ENCODE data around the gene FADS6.
"Not testable (repeated sequence)": the region's sequence is repeated elsewhere in the genome, so short reads cannot be mapped to it uniquely, and the experiment has no call there.

FADS6 gene

DNA sequence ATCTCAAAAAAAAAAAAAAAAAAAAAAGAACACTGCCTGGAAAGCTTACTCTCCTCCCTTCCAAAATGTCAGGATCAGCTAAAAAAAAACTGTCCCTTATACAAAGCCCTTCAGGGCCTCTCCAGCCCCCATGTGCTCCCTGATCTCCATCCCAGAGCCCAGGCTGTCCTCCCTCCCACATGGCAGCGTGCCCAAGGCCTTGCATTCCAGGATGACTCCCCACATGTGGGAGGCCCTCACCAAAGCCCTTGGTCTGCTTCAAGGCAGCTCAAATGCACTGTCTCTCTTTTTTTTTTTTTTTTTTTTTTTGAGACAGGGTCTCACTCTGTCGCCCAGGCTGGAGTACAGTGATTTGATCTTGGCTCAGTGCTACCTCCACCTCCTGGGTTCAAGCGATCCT, 22.9 kb downstream of the FADS6 start:
- Histone ChIP-seq H3K36me3 (ENCODE audit: insufficient read depth, low read length) (no peaks in the 10 kb centered on the region), H3K4me2 (ENCODE audit: low read depth, low read length, poor library complexity, severe bottlenecking) (no peak overlapping the region), H3F3A (ENCODE audit: low read depth) (no peaks in the 10 kb centered on the region), H2AFZ (ENCODE audit: low read length) (no peak overlapping the region), H3K4me1 (ENCODE audit: insufficient read depth, low read length, poor library complexity, severe bottlenecking) (peaks cover 20% of the 10 kb centered on the region), H3K27me3 (ENCODE audit: insufficient read depth, low read length, poor library complexity, severe bottlenecking) (no peaks in the 10 kb centered on the region), H3K4me3 (ENCODE audit: low read length, poor library complexity, severe bottlenecking) (no peak overlapping the region), H3K9ac (ENCODE audit: low read depth, low read length, poor library complexity, severe bottlenecking) (no peak overlapping the region), H3K9me3 (ENCODE audit: insufficient read depth, low read depth, low read length) (no peaks in the 10 kb centered on the region), H3K9me2 (replicated peaks; ENCODE audit: low read depth, low read length) (no peaks in the 10 kb centered on the region), H4K20me1 (ENCODE audit: insufficient read depth, low read length, poor library complexity, severe bottlenecking) (no peaks in the 10 kb centered on the region), H3K79me2 (ENCODE audit: insufficient read depth, low read length) (peaks cover 9% of the 10 kb centered on the region; the same call in 1 of the 2 replicates)
- no peak for TF ChIP-seq EZH2phosphoT487 (IDR thresholded peaks at IDR 0.05; ENCODE audit: borderline replicate concordance)
- TF ChIP-seq, protein P1, sequence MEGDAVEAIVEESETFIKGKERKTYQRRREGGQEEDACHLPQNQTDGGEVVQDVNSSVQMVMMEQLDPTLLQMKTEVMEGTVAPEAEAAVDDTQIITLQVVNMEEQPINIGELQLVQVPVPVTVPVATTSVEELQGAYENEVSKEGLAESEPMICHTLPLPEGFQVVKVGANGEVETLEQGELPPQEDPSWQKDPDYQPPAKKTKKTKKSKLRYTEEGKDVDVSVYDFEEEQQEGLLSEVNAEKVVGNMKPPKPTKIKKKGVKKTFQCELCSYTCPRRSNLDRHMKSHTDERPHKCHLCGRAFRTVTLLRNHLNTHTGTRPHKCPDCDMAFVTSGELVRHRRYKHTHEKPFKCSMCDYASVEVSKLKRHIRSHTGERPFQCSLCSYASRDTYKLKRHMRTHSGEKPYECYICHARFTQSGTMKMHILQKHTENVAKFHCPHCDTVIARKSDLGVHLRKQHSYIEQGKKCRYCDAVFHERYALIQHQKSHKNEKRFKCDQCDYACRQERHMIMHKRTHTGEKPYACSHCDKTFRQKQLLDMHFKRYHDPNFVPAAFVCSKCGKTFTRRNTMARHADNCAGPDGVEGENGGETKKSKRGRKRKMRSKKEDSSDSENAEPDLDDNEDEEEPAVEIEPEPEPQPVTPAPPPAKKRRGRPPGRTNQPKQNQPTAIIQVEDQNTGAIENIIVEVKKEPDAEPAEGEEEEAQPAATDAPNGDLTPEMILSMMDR (conservative IDR thresholded peaks at IDR 0.05; ENCODE audit: low read length), result no peak

DNA sequence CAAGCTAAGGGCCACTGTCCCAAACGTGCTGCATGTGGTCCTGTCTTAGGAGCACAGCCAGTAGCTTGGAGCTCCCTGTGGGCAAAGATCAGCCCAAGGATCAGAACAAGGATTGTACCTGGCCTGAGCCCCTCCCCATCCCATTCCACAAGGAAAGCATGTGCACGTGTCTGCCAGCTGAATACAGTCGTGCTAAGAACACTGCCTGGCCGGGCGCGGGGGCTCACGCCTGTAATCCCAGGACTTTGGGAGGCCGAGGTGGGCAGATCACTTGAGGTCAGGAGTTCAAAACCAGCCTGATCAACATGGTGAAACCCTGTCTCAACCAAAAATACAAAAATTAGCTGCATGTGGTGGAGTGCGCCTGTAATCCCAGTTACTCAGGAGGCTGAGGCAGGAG, 23.4 kb downstream of the FADS6 start:
- not testable (repeated sequence) for H3K9me3 ChIP-seq (ENCODE audit: insufficient read depth, low read depth, low read length); H3K79me2 ChIP-seq (ENCODE audit: insufficient read depth, low read length); H4K20me1 ChIP-seq (ENCODE audit: insufficient read depth, low read length, poor library complexity, severe bottlenecking); H3K27me3 ChIP-seq (ENCODE audit: insufficient read depth, low read length, poor library complexity, severe bottlenecking); H2AFZ ChIP-seq (ENCODE audit: low read length); H3F3A ChIP-seq (ENCODE audit: low read depth); H3K36me3 ChIP-seq (ENCODE audit: insufficient read depth, low read length); H3K9ac ChIP-seq (ENCODE audit: low read depth, low read length, poor library complexity, severe bottlenecking); H3K4me3 ChIP-seq (ENCODE audit: low read length, poor library complexity, severe bottlenecking); H3K9me2 ChIP-seq (replicated peaks; ENCODE audit: low read depth, low read length); H3K4me2 ChIP-seq (ENCODE audit: low read depth, low read length, poor library complexity, severe bottlenecking)
- peaks cover 20% of the 10 kb centered on the region for H3K4me1 ChIP-seq (ENCODE audit: insufficient read depth, low read length, poor library complexity, severe bottlenecking)

DNA sequence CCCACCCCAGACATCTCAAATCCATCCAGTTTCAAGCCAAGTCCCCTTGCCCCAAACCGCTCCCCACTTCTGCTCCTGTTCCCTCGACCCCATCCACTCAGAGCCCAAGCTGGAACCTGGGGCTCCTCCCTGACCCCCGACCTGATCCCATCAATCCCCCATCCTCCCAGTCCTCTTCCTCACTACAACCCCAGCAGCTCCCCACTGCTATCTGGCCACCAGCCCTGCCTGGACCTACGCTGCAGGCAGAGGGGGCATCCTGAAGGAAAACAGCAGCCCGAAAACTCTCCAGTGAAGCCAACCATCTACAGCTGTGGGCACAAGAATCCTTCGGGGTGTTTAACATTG, 24.6 kb downstream of the FADS6 start:
- Histone ChIP-seq H3K4me3 (ENCODE audit: low read length, poor library complexity, severe bottlenecking) (no peak overlapping the region), H3K4me1 (ENCODE audit: insufficient read depth, low read length, poor library complexity, severe bottlenecking) (peaks cover 17% of the 10 kb centered on the region), H3K36me3 (ENCODE audit: insufficient read depth, low read length) (no peaks in the 10 kb centered on the region), H3K27me3 (ENCODE audit: insufficient read depth, low read length, poor library complexity, severe bottlenecking) (no peaks in the 10 kb centered on the region), H3K4me2 (ENCODE audit: low read depth, low read length, poor library complexity, severe bottlenecking) (no peak overlapping the region), H3K79me2 (ENCODE audit: insufficient read depth, low read length) (peaks cover 9% of the 10 kb centered on the region; the same call in 1 of the 2 replicates), H4K20me1 (ENCODE audit: insufficient read depth, low read length, poor library complexity, severe bottlenecking) (no peaks in the 10 kb centered on the region), H2AFZ (ENCODE audit: low read length) (no peak overlapping the region), H3F3A (ENCODE audit: low read depth) (no peaks in the 10 kb centered on the region), H3K9me3 (ENCODE audit: insufficient read depth, low read depth, low read length) (no peaks in the 10 kb centered on the region), H3K9me2 (replicated peaks; ENCODE audit: low read depth, low read length) (no peaks in the 10 kb centered on the region), H3K9ac (ENCODE audit: low read depth, low read length, poor library complexity, severe bottlenecking) (no peak overlapping the region)
- TF ChIP-seq EZH2phosphoT487 (IDR thresholded peaks at IDR 0.05; ENCODE audit: borderline replicate concordance), result no peak
- TF ChIP-seq, protein P1 (conservative IDR thresholded peaks at IDR 0.05; ENCODE audit: low read length), result no peak

DNA sequence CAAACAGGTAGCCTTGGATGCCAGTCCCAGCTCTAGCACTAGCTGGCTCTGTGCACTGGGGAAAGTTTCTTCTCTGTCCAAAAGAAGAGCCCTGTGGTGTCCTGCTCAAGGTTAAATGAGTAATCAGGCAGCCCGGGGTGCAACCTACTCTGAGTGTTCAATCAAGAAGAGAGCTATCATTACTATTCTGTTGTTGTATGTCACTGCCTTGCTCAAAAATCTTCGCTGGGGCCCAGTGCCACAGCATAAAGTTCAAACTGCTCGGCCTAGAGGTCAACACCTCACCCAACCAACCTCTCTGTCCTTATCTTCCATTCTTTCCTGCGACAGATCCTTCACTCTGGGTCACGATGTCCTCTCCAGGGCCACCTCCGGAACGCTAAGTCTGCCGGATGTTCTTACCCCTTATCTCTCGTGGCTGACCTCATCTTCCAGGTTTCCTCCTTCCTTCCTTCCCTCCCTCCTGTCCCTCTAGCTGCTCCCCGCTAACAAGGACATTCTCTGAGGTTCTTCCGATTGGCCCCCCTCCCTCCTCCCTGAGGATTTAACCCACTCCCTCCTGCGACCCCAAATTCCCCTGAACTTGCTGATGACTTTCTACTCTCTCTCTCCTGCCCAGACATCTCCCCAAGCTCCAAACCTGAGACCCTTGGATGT, 25.1 kb downstream of the FADS6 start:
- Histone ChIP-seq H3K36me3 (ENCODE audit: insufficient read depth, low read length) (no peaks in the 10 kb centered on the region), H3K9me3 (ENCODE audit: insufficient read depth, low read depth, low read length) (no peaks in the 10 kb centered on the region), H4K20me1 (ENCODE audit: insufficient read depth, low read length, poor library complexity, severe bottlenecking) (no peaks in the 10 kb centered on the region), H3K79me2 (ENCODE audit: insufficient read depth, low read length) (peaks cover 9% of the 10 kb centered on the region; the same call in 1 of the 2 replicates), H2AFZ (ENCODE audit: low read length) (no peak overlapping the region), H3K9me2 (replicated peaks; ENCODE audit: low read depth, low read length) (no peaks in the 10 kb centered on the region), H3K4me1 (ENCODE audit: insufficient read depth, low read length, poor library complexity, severe bottlenecking) (peaks cover 15% of the 10 kb centered on the region), H3F3A (ENCODE audit: low read depth) (no peaks in the 10 kb centered on the region), H3K9ac (ENCODE audit: low read depth, low read length, poor library complexity, severe bottlenecking) (no peak overlapping the region), H3K4me2 (ENCODE audit: low read depth, low read length, poor library complexity, severe bottlenecking) (no peak overlapping the region), H3K4me3 (ENCODE audit: low read length, poor library complexity, severe bottlenecking) (no peak overlapping the region), H3K27me3 (ENCODE audit: insufficient read depth, low read length, poor library complexity, severe bottlenecking) (no peaks in the 10 kb centered on the region)
- TF ChIP-seq, protein P1 (conservative IDR thresholded peaks at IDR 0.05; ENCODE audit: low read length), result no peak
- no peak for TF ChIP-seq EZH2phosphoT487 (IDR thresholded peaks at IDR 0.05; ENCODE audit: borderline replicate concordance)

Measured in Loucy (cell line).